GM21360 (cell line): ENCODE data around the gene PHF21B.
"Not testable (repeated sequence)": the region's sequence is repeated elsewhere in the genome, so short reads cannot be mapped to it uniquely, and the experiment has no call there.

Experiments used
- ATAC-seq: cut with Tn5 transposase; IDR thresholded peaks from one replicate; pipeline ENCODE4 v1.9.1; 2021; ENCODE audit warnings: mild to moderate bottlenecking, moderate library complexity; ENCODE audit not compliant: unreplicated experiment

PHF21B gene

GRCh38 chr22:45009606-45010531 lies at the start of gene PHF21B:
Gene PHF21B (minus strand): TSS chr22:45010005. CDS start chr22:45009549, 456 bp downstream.
- ATAC-seq: no peak

- no peak for ATAC-seq
These were observed 49.5 kb upstream of the PHF21B start for GRCh38 chr22:45059296-45059695.

GRCh38 chr22:45058622-45058912 lies 48.8 kb upstream of the PHF21B start:
- ATAC-seq: no peak

GRCh38 chr22:45055936-45056335 lies 46.1 kb upstream of the PHF21B start:
- no peak for ATAC-seq

- ATAC-seq: no peak
These were observed 43.8 kb upstream of the PHF21B start for GRCh38 chr22:45053571-45053970.

DNA sequence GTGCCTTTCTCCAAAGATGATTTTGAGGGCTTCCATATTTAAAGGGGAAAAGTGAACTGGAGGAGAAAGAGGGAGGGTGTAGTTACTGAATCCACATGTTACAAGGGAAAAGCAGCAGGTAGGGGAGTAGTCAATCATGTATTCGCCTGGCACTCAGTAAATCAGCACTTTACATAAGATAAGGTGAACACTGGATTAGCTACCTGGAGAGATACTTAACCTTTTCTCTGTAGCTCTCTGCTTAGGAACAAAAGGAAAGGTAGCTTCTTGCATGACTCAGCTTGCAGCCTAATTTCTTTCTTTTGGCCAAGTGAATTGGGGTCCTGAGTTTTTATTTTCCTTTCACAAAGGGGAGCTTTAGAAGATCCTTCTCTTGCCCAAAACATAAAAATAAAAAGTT lies 43.3 kb upstream of the PHF21B start:
- ATAC-seq: no peak

DNA sequence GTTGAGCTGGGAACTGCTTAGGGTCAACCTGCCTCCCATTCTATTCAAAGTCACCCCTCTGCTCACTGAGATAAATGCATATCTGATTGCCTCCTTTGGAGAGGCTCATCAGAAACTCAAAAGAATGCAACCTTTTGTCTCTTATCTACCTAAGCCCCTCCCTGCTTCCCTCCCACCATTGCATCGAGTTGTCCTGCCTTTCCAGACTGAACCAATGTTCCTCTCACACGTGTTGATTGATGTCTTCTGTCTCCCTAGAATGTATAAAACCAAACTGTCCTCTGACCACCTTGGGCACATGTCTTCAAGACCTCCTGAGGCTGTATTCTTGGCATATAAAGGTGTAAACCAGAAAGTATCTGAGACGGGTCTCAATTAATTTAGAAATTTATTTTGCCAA lies 42.9 kb upstream of the PHF21B start:
- not testable (repeated sequence) for ATAC-seq

DNA sequence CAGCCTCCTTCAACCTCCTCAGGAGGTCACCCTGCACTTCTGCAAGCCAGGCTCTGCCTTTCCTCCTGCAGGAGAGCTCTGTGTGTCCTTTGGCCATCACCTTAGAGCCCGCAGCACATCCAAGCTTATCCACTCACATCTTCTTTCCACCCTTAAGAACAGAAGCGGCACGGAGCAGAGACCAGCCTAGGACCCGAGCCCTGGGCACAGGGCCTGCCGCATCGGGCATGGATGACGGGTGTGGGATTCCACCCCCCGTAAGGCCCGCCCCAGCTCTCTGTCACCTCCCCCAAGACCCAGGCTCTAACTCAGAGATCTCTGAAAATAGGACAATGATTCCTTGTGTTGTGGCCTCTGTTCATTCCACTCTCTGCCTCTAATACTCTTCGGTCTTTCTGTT lies 42.1 kb upstream of the PHF21B start:
- ATAC-seq: no peak

DNA sequence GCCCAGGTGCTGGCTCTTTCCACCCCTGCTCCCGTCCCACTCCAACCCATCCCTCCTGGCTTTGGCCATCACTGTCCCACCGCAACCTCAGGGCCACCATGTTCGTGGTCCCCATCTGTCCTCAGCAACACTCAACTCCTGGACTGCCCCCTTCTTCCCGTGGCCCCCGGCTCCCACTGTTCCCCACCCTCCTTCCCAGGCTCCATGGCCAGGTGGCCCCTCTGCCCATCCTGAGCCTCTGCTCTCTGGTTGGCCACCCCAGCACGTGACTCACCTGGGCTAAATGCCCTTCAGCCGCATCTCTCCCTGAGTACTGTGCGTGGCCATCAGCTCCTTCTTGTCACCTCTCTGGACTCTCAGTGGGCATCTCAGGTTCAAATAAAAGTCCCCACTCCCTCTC lies 41.6 kb upstream of the PHF21B start:
- ATAC-seq: no peak

DNA sequence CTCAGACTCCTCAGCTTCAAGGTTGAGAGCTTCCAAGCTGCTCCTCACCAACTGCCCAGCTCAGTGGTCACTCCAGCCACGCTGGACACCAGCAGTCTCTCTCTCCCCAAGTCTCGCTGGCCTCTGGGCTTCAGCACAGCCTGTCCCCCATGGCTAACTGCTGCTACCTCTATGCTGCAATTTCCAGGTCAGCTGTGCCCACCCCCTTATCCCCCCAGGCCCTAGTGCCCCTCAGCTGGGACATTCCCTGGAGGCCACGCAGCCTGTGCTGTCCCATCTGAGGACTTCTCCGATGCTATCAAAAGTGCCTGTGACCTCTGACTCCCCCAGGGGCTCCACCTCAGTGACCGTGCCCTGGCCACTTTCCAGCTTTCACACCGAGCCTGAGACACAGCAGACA lies 37.5 kb upstream of the PHF21B start:
- no peak for ATAC-seq

GRCh38 chr22:45045208-45045607 lies 35.4 kb upstream of the PHF21B start:
- no peak for ATAC-seq

GRCh38 chr22:45042263-45042662 lies 32.5 kb upstream of the PHF21B start:
- no peak for ATAC-seq

- no peak for ATAC-seq
These were observed 29.3 kb upstream of the PHF21B start for GRCh38 chr22:45039133-45039532.

GRCh38 chr22:45036154-45036553 lies 26.3 kb upstream of the PHF21B start:
- no peak for ATAC-seq

DNA sequence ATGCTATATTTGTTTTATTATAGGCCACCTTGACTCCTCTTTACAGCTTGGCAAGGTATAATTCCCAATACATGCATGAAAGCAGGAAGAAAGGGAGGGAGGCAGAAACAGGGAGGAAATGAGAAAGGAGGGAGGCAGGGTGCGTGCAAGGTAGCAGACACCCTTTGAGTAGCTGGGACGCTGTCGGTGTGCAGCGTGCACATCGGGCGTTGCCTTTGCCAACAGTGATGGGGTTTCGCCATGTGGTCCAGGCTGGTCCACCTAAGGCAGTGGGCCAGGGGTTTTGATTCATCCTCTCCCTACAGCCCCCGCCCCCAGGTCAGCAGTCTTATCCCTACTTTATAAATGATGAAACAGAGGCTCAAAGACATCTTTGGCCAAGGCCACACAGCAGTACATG lies 25.0 kb upstream of the PHF21B start:
- no peak for ATAC-seq

- ATAC-seq: no peak
These were observed 24.4 kb upstream of the PHF21B start for GRCh38 chr22:45034156-45034555.

GRCh38 chr22:45033136-45033535 lies 23.3 kb upstream of the PHF21B start:
- ATAC-seq: no peak

- ATAC-seq: no peak
These were observed 22.0 kb upstream of the PHF21B start for GRCh38 chr22:45031629-45032403.

DNA sequence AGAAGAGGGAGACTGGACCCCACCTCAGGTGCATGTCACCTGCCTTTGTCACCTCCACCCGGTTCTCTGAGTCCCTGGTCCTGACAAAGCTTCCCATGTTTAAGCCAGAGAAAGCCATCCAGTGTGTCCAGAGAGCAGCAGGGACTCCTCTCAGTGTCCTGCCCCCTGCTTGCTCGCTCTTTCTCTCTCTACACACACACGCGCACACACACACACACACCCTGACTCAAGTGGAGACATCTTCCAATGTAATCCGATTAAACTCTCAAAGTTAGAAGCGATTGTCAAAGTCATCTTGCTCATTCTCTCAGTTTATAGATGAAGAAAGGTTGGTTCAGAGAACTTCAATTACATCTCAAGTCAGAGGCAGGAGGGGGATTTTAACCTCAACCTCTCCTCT lies 19.7 kb upstream of the PHF21B start:
- no peak for ATAC-seq

GRCh38 chr22:45026511-45026910 lies 16.7 kb upstream of the PHF21B start:
- no peak for ATAC-seq

DNA sequence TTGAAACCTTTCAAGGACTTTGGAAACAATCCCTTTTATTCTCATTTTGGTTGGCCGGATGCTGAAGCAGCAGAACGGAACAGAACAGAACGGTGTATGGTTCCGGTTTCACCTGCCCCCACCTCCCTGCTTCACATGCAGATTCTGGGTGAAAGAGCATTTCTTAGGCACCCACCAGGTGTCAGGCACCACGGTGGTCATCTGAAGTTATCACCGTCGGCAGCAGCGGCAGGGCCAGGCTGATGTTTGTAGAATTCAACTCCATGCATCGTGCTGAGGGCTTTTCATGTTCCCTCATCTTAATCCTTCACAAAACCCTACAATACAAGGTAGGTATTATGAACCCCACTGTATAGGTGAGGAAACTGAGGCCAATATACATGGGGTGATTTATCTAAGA lies 13.6 kb upstream of the PHF21B start:
- no peak for ATAC-seq
